ENCODE results near the gene PROSER1.

DNA sequence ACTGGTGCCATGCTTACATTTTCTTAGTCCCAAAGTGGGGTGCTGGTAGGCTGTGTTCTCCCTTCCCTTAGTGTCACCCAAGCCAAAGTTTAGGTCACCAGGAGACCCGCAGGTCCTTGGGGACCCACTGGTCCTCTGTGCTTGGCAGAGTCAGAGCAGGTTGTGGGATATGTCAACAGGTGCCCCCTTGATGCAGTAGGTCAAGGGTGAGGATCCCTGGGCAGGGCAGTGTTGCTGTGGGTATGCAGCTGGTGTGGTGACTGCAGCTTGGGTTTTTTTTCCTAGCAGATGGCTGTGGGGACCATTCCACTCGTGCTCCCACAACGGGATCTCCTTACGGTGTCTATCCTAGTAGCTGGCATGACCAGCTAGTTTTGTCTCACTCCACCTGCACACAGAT lies 24.1 kb upstream of the PROSER1 start:
- TF ChIP-seq JAZF1 (CRISPR knock-in tag; IDR thresholded peaks at IDR 0.05) (no peak), FOXP1 (CRISPR knock-in tag; IDR thresholded peaks at IDR 0.05; ENCODE audit: borderline replicate concordance) (no peak), NR3C1 (CRISPR knock-in tag; conservative IDR thresholded peaks at IDR 0.05; ENCODE audit: low read depth) (no peak), SMAD4 (CRISPR knock-in tag; IDR thresholded peaks at IDR 0.05) (no peak), CREB1 (CRISPR knock-in tag; IDR thresholded peaks at IDR 0.05) (no peak), TEAD4 (CRISPR knock-in tag; IDR thresholded peaks at IDR 0.05) (no peak)
- TF ChIP-seq, protein P1, sequence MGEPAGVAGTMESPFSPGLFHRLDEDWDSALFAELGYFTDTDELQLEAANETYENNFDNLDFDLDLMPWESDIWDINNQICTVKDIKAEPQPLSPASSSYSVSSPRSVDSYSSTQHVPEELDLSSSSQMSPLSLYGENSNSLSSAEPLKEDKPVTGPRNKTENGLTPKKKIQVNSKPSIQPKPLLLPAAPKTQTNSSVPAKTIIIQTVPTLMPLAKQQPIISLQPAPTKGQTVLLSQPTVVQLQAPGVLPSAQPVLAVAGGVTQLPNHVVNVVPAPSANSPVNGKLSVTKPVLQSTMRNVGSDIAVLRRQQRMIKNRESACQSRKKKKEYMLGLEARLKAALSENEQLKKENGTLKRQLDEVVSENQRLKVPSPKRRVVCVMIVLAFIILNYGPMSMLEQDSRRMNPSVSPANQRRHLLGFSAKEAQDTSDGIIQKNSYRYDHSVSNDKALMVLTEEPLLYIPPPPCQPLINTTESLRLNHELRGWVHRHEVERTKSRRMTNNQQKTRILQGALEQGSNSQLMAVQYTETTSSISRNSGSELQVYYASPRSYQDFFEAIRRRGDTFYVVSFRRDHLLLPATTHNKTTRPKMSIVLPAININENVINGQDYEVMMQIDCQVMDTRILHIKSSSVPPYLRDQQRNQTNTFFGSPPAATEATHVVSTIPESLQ (CRISPR knock-in tag; IDR thresholded peaks at IDR 0.05) = no peak
- TF ChIP-seq, protein P2, sequence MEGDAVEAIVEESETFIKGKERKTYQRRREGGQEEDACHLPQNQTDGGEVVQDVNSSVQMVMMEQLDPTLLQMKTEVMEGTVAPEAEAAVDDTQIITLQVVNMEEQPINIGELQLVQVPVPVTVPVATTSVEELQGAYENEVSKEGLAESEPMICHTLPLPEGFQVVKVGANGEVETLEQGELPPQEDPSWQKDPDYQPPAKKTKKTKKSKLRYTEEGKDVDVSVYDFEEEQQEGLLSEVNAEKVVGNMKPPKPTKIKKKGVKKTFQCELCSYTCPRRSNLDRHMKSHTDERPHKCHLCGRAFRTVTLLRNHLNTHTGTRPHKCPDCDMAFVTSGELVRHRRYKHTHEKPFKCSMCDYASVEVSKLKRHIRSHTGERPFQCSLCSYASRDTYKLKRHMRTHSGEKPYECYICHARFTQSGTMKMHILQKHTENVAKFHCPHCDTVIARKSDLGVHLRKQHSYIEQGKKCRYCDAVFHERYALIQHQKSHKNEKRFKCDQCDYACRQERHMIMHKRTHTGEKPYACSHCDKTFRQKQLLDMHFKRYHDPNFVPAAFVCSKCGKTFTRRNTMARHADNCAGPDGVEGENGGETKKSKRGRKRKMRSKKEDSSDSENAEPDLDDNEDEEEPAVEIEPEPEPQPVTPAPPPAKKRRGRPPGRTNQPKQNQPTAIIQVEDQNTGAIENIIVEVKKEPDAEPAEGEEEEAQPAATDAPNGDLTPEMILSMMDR (IDR thresholded peaks at IDR 0.05) = no peak
- TF ChIP-seq, protein P3, sequence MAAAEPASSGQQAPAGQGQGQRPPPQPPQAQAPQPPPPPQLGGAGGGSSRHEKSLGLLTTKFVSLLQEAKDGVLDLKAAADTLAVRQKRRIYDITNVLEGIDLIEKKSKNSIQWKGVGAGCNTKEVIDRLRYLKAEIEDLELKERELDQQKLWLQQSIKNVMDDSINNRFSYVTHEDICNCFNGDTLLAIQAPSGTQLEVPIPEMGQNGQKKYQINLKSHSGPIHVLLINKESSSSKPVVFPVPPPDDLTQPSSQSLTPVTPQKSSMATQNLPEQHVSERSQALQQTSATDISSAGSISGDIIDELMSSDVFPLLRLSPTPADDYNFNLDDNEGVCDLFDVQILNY (CRISPR knock-in tag; IDR thresholded peaks at IDR 0.05) = no peak
- TF ChIP-seq, protein P4, sequence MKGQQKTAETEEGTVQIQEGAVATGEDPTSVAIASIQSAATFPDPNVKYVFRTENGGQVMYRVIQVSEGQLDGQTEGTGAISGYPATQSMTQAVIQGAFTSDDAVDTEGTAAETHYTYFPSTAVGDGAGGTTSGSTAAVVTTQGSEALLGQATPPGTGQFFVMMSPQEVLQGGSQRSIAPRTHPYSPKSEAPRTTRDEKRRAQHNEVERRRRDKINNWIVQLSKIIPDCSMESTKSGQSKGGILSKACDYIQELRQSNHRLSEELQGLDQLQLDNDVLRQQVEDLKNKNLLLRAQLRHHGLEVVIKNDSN (CRISPR knock-in tag; IDR thresholded peaks at IDR 0.05) = no peak
- TF ChIP-seq, protein P5, sequence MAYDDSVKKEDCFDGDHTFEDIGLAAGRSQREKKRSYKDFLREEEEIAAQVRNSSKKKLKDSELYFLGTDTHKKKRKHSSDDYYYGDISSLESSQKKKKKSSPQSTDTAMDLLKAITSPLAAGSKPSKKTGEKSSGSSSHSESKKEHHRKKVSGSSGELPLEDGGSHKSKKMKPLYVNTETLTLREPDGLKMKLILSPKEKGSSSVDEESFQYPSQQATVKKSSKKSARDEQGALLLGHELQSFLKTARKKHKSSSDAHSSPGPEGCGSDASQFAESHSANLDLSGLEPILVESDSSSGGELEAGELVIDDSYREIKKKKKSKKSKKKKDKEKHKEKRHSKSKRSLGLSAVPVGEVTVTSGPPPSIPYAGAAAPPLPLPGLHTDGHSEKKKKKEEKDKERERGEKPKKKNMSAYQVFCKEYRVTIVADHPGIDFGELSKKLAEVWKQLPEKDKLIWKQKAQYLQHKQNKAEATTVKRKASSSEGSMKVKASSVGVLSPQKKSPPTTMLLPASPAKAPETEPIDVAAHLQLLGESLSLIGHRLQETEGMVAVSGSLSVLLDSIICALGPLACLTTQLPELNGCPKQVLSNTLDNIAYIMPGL (CRISPR knock-in tag; IDR thresholded peaks at IDR 0.05) = no peak
- TF ChIP-seq, protein P6, sequence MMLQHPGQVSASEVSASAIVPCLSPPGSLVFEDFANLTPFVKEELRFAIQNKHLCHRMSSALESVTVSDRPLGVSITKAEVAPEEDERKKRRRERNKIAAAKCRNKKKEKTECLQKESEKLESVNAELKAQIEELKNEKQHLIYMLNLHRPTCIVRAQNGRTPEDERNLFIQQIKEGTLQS (CRISPR knock-in tag; conservative IDR thresholded peaks at IDR 0.05) = no peak
- TF ChIP-seq, protein P7, sequence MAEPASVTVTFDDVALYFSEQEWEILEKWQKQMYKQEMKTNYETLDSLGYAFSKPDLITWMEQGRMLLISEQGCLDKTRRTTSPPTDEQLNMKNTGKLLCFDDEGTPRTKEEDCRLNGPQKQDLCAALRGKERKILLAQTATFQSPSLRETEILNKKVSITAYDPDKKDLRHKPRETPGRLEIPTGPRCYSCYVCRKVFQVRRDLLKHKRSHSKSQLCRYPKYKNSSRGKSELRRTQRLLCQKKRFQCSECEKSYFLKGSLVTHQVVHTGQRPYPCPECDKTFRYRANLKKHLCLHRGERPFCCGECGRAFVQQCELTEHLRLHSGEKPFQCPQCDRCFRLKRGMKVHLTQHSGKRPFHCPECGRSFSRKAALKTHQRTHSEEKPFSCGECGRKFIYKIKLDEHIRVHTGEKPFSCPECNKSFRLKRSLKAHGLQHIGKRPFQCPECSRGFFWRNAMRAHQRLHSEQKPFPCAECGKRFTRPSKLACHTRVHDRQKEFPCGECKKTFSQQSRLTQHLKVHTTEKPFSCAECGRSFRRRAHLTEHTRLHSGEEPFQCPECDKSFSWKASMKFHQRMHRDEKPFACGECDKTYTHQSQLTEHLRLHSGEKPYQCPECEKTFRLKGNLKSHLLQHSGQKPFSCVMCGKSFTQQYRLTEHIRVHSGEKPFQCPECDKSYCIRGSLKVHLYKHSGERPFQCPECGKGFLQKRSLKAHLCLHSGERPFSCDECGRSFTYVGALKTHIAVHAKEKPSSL (CRISPR knock-in tag; conservative IDR thresholded peaks at IDR 0.05) = no peak
